Bronchial epithelial cell (primary cell): ENCODE measurements around the gene ZBTB7B. TPM values are rescaled to one million over a fixed set of nuclear protein-coding genes. Genes with fewer than 3 reads are reported as not detected.

Experiments used
- DNase-seq: peaks from one replicate; pipeline ENCODE4 v3.0.0-alpha.2; 2010; ENCODE audit warnings: low read depth
- FAIRE-seq: peaks from 2 replicates; lab custom pipeline; 2011; peaks lifted over from hg19 to GRCh38; lab: Jason Lieb, UNC
- H3K27me3 ChIP-seq: 2 replicates; pipeline ENCODE4 v1.5.1; 2011; ENCODE audit warnings: low read length; ENCODE audit not compliant: control insufficient read depth, insufficient read depth
- H3K36me3 ChIP-seq: 2 replicates; pipeline ENCODE4 v1.5.1; 2011; ENCODE audit warnings: low read length; ENCODE audit not compliant: control insufficient read depth, insufficient read depth
- H3K4me3 ChIP-seq: 2 replicates; pipeline ENCODE4 v1.5.1; 2011; ENCODE audit warnings: mild to moderate bottlenecking, low read depth, low read length, control low read depth
- CTCF ChIP-seq: IDR thresholded peaks from 2 replicates; pipeline ENCODE4 v1.5.1; 2011; ENCODE audit warnings: mild to moderate bottlenecking, moderate library complexity, low read length, control low read depth, inconsistent platforms; ENCODE audit not compliant: insufficient read depth, severe bottlenecking
- total RNA-seq: library from RNA; depleted of rRNA; stranded (reverse); fragments of >200 nt; gene quantifications from 2 replicates; pipeline ENCODE4 v1.2.1, GENCODE V29; 2014

ZBTB7B gene
- total RNA-seq, 1 donor from 2014 or later, result 46.1 TPM

- peak overlapping the region; percentile 88 for H3K4me3 ChIP-seq
- H3K36me3 ChIP-seq, result peaks cover 25% of the 10 kb centered on the region
- TF ChIP-seq CTCF, result peak; percentile 6
- FAIRE-seq (no peak), DNase-seq (no peak)
- no peaks in the 10 kb centered on the region for H3K27me3 ChIP-seq
Measured at GRCh38 chr1:155051342-155051776, 48.8 kb downstream of the ZBTB7B start.

GRCh38 chr1:155051777-155052398 lies 49.3 kb downstream of the ZBTB7B start:
- Histone ChIP-seq H3K4me3 (peak overlapping the region; percentile 88), H3K27me3 (no peaks in the 10 kb centered on the region), H3K36me3 (peaks cover 30% of the 10 kb centered on the region)
- TF ChIP-seq CTCF, result no peak
- peak; percentile 48 for DNase-seq
- FAIRE-seq, result no peak

GRCh38 chr1:155052439-155053395 lies 50.1 kb downstream of the ZBTB7B start:
- peak; percentile 42 for DNase-seq
- TF ChIP-seq CTCF, result peak; percentile 72
- H3K36me3 ChIP-seq, result peaks cover 38% of the 10 kb centered on the region
- H3K4me3 ChIP-seq, result peak overlapping the region; percentile 88
- no peak for FAIRE-seq
- no peaks in the 10 kb centered on the region for H3K27me3 ChIP-seq

- H3K27me3 ChIP-seq, result no peaks in the 10 kb centered on the region
- peaks cover 47% of the 10 kb centered on the region for H3K36me3 ChIP-seq
- TF ChIP-seq CTCF, result no peak
- DNase-seq, result no peak
- H3K4me3 ChIP-seq, result no peak overlapping the region
- FAIRE-seq, result no peak
Measured at GRCh38 chr1:155053531-155054105, 51.0 kb downstream of the ZBTB7B start.

GRCh38 chr1:155057104-155057503 lies 54.5 kb downstream of the ZBTB7B start:
- Histone ChIP-seq H3K36me3 (peaks cover 61% of the 10 kb centered on the region), H3K27me3 (no peaks in the 10 kb centered on the region), H3K4me3 (no peak overlapping the region)
- FAIRE-seq (no peak), DNase-seq (no peak)
- no peak for TF ChIP-seq CTCF
